ENCODE data around the gene CDC7. TPM values are rescaled to one million over a fixed set of nuclear protein-coding genes. Genes with fewer than 3 reads are reported as not detected.
A peak's percentile ranks its signal among the peaks of the same experiment; 100 is the strongest.

CDC7 gene
- total RNA-seq, 4 donors from 2014 or later: 2.0 to 6.8 (median 4.1) TPM

DNA sequence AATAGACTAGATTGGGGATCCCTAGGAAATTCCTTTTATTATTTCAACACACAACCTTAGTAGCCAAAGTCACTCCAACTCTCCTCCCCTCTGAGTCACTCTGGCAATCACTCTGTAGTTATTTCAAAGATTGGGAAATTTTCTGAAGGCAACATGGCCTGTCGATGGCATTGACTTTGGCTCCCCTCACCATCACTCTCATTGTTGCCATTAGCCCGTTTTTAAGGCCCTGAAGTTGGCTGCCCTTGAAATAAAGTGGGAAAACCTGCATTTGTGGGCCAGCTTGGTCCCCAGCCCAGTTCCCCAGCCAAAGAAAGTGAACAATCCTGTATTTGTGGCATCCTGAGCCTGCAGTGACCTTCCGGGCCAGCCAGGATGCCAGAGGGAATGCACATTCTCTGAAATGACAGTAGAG lies 52.5 kb downstream of the CDC7 start:
- H3K27me3 ChIP-seq: no peaks in the 10 kb centered on the region
- no peak for DNase-seq

DNA sequence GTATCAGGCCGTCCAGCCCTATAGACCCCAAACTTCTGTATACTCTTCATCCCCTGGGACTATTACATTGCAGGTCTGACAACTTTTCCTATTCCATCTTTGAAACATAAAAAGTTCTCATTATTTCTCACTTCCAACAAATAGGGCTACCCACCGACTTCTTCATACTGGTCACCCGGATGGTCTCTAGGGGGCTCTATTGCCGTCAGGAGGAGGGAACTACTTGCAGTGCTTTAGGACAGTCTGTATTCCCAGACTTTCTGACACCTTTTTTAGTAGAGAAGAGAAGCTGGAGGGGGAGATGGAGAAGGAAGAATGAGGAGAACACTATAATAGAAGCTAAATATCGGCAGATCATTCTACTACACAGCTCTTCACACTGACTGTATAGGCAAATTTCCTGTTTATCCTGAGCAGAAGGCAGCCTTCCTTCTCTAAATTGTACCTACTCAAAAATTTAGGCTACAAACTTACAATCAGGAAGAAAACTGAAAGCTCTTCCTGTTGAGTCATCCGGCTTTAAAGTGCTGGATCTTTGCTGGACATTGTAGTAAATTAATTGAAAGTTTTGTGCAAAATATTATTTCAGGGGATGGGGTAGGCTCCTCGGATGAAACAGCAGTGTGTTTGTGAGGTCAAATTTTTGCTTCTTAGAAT lies 54.6 kb downstream of the CDC7 start:
- no peaks in the 10 kb centered on the region for H3K27me3 ChIP-seq
- no peaks in the 10 kb centered on the region for H3K9me3 ChIP-seq
- H3K27ac ChIP-seq: peak overlapping the region; percentile 28 to 64 (median 36)
- peaks cover 3 to 45% (median 8%) of the 10 kb centered on the region in 3 donors for H3K4me1 ChIP-seq
- intact Hi-C loops (cut with DNase I): no loop called here
- DNase-seq: no peak
- 61 to 66% methylated on average over 7 of the region's 7 CpGs for WGBS, 2 donors
- no peak overlapping the region for H3K4me3 ChIP-seq
- H3K36me3 ChIP-seq: no peaks in the 10 kb centered on the region
- TF ChIP-seq POLR2A (IDR thresholded peaks at IDR 0.05): no peak
- TF ChIP-seq, protein P1, sequence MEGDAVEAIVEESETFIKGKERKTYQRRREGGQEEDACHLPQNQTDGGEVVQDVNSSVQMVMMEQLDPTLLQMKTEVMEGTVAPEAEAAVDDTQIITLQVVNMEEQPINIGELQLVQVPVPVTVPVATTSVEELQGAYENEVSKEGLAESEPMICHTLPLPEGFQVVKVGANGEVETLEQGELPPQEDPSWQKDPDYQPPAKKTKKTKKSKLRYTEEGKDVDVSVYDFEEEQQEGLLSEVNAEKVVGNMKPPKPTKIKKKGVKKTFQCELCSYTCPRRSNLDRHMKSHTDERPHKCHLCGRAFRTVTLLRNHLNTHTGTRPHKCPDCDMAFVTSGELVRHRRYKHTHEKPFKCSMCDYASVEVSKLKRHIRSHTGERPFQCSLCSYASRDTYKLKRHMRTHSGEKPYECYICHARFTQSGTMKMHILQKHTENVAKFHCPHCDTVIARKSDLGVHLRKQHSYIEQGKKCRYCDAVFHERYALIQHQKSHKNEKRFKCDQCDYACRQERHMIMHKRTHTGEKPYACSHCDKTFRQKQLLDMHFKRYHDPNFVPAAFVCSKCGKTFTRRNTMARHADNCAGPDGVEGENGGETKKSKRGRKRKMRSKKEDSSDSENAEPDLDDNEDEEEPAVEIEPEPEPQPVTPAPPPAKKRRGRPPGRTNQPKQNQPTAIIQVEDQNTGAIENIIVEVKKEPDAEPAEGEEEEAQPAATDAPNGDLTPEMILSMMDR (IDR thresholded peaks at IDR 0.05): no peak

More for the DNA sequence above, 52.5 kb downstream of the CDC7 start:
- Histone ChIP-seq H3K36me3 (no peaks in the 10 kb centered on the region), H3K9me3 (no peaks in the 10 kb centered on the region), H3K4me3 (no peak overlapping the region), H3K4me1 (peaks cover 3 to 45% (median 8%) of the 10 kb centered on the region in 3 donors), H3K27ac (peak overlapping the region in 3 of 4 donors; percentile 24 to 64 (median 61))
- TF ChIP-seq POLR2A (IDR thresholded peaks at IDR 0.05): no peak
- TF ChIP-seq, protein P1 (IDR thresholded peaks at IDR 0.05): no peak
- WGBS, 2 donors: 45 to 49% methylated on average over 3 of the region's 3 CpGs
- intact Hi-C loops (cut with DNase I): no loop called here

DNA sequence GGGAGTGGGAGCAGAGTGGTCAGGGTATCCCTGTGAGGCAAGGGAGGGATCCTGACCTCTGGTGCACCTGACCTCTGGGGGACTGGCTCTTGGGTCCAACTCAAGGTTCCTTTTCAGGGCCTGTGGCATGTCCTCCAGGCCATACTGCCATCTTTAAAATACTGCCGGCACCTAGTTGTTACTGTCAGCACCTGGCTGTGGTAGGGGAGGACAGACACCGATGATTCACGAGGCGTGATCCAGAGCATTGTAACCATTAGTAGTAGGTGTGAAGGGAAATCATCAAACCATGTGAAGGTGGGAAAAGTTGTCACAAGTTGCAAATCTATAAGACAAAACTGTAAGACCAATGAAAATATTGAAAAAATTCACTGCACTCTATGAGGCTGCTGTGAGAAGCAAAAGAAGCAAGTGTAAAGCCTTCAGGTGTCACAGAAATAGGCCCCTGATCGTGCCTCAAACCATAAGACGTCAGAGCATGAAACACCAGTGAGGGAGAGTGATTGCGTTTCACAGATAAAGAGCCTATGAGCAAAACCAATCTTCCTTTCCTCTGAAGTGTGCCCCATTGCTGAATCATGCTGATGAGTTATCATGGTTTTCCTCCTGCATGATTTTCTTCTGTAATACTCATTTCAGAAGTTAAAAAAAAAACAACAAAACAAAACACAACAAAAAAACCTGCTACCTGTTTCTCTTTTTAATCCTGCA lies 55.3 kb downstream of the CDC7 start:
- peaks cover 3 to 45% (median 8%) of the 10 kb centered on the region in 3 donors for H3K4me1 ChIP-seq
- H3K27me3 ChIP-seq: no peaks in the 10 kb centered on the region
- no peak overlapping the region for H3K4me3 ChIP-seq
- H3K9me3 ChIP-seq: no peaks in the 10 kb centered on the region
- 70 to 72% methylated on average over 7 of the region's 7 CpGs for WGBS, 2 donors
- H3K27ac ChIP-seq: peak overlapping the region; percentile 28 to 64 (median 36)
- intact Hi-C loops (cut with DNase I): no loop called here
- TF ChIP-seq, protein P1 (IDR thresholded peaks at IDR 0.05): no peak
- no peak for TF ChIP-seq POLR2A (IDR thresholded peaks at IDR 0.05)
- DNase-seq: no peak
- no peaks in the 10 kb centered on the region for H3K36me3 ChIP-seq

DNA sequence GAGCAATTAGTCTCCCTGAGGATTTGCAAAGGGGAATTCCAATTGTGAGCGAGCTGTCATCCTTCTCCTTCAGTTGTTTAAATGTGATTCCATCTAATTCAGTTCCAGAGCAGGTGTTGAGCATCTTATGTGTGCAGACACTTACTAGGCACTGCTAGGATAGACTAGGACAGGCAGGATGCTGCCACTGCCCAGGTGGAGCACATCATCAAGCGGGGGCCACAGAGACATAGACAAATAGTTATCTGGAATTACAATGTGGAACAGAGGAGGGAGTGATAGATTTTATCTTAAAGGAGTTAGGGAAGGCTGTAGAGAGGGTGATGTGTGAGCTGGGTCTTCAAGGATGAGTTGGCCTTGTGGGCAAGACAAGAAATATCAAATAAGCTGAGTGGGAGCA lies 55.9 kb downstream of the CDC7 start:
- TF ChIP-seq, protein P1 (IDR thresholded peaks at IDR 0.05): no peak
- no peak for TF ChIP-seq POLR2A (IDR thresholded peaks at IDR 0.05)
- intact Hi-C loops (cut with DNase I): no loop called here
- peaks cover 3 to 45% (median 8%) of the 10 kb centered on the region in 3 donors for H3K4me1 ChIP-seq
- H3K27me3 ChIP-seq: no peaks in the 10 kb centered on the region
- peak overlapping the region in 3 of 4 donors; percentile 7 to 29 (median 14) for H3K27ac ChIP-seq
- 75 to 79% methylated on average over 2 of the region's 2 CpGs for WGBS, 2 donors
- H3K36me3 ChIP-seq: no peaks in the 10 kb centered on the region
- no peak for DNase-seq
- no peak overlapping the region for H3K4me3 ChIP-seq
- H3K9me3 ChIP-seq: no peaks in the 10 kb centered on the region

DNA sequence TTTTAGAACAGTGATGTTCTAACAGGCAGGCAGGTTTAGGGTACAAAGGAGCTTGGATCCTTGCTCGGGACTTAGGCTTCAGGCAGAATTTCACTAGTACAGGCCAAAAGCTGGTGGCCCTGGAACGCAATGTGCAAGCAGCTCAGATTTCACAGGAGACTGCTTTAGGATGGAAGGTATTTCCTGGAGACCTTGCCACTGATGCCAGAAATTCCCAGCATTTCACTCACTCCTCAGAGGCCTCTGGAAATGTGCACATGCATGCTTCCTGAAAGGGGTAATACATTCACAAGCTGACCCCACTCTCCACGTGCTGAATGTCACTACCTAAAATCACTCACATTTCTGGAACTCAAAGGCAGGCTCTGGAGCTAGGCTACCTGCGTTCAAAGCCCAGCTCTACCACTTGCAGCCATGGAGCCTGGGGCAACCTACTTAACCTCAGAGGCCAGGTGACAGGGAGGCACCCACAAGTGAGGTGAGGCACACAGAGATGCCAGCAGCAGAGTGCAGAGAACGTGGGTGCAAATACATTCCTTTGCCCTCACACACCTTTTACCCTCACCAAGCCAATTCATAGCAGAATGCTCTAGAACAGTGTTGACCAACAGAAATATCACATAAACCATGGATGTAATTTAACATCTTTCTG lies 56.5 kb downstream of the CDC7 start:
- H3K27ac ChIP-seq: peak overlapping the region in 1 of 4 donors; percentile 14
- DNase-seq: no peak
- H3K4me1 ChIP-seq: peaks cover 3 to 39% (median 8%) of the 10 kb centered on the region in 3 donors
- 71 to 81% methylated on average over 5 of the region's 5 CpGs for WGBS, 2 donors
- no peaks in the 10 kb centered on the region for H3K36me3 ChIP-seq
- H3K27me3 ChIP-seq: no peaks in the 10 kb centered on the region
- H3K4me3 ChIP-seq: no peak overlapping the region
- TF ChIP-seq, protein P1 (IDR thresholded peaks at IDR 0.05): no peak
- TF ChIP-seq POLR2A (IDR thresholded peaks at IDR 0.05): no peak
- H3K9me3 ChIP-seq: no peaks in the 10 kb centered on the region
- intact Hi-C loops (cut with DNase I): no loop called here
